ENCODE data around the gene ARF6.
"Not testable (repeated sequence)": the region's sequence is repeated elsewhere in the genome, so short reads cannot be mapped to it uniquely, and the experiment has no call there.

ARF6 gene

DNA sequence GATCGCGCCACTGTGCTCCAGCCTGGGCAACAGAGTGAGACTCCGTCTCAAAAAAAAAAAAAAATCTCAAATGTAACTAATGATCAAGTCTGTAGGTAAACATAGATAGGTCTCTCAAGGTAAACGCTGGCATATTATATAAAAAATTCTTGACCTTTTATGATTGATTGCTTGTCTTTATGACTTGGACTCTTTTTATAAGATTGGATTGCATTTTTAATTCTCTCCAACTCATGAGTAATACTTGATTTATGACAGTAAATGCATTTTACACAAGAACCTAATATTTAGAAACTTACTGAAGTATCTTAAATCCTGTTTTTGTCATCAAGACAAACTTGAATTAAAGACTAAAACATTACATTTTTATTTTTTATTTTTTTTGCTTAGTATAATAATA, 16.1 kb downstream of the ARF6 start:
- DNase-seq, result no peak

DNA sequence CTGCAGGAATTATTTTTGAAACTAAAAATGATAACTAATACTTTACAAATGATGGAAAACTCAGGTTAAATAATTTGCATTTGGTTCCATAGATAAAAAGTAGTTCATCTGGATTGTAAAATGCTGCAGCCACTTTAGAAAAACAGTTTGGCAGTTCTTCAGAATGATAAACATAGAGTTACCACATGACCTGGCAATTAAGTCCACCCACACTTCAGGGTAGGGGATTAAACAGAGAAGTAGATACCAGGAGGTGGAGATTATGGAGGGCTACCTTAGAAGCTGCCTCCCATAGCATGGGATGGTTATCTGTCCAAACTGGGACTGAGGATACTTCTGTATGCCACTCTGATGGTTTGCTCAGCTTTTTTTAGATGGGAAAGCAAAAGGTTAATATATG, 22.2 kb downstream of the ARF6 start:
- no peak for DNase-seq

DNA sequence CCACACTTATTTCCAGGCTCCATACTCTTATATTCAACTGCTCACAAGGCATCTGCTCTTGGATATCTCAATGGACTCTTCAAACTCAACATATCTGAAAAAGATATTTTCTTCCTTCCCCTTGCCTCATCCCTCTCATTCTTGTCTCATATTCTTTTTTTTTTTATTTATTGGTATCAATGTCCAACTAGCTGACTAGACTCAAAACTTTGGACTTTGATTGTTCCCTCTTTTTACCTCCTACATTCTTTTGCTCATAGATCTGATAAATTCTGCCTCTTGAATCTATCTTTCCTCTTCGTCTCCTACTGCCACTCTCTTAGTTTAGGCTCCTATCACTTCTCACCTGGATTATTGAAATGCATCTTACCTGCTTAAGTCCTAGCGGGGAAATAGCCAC, 25.8 kb downstream of the ARF6 start:
- no peak for DNase-seq

DNA sequence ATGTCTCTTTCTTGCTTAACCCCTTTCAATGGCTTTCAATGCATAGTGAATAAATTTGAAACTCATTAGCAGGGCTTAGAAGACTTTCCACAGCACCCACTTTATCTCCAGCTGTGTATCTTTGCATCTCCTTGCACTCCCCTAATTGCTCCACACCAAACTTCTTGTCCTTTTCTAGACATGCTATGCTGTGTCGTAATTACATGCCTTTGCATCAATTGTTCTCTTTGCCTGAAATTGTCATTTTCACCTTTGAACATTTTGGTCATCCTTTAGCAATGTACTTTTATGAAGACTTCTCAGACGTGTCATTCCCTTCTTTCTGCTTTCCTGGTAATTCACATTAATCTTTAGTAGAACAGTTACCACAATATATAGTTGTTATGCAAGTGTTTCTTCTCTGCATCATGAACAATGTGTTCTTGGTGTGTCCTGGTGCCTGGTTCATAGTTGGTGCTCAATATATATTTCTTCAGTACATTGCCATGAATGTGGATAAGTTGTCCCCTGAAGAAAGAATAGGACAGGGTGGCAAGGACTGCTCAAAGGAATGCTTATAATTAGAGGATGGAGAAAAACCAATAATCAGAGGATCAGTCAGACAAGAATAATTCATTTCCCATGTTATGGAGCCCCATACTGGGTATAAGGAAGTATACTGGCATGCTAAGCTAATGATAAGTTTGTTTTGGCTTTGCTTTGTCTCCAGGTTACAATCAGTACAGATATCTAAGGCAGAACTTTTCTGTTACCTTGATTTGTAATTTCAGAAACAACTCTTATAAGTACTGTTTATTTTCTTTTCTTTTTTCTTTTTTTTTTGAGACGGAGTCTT, 27.2 kb downstream of the ARF6 start:
- no peak for DNase-seq

DNA sequence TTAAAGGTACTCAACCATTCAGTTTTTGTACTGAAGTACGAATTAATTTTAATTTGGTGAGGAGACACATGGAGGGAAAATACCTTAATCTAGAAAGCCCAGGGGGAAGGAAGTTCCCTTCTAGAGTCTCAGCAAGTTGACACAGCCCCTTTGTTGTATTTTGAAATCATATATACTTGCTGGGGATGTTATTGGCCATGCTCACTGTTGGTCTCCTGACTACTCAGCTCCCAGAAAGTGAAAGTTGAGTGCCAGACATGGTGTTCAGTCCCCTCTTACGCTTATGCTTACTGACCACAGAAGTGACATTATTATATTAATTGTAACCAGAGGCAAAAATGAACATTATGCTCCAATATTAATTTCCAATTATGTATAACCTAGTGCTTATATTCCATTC, 28.1 kb downstream of the ARF6 start:
- no peak for DNase-seq

DNA sequence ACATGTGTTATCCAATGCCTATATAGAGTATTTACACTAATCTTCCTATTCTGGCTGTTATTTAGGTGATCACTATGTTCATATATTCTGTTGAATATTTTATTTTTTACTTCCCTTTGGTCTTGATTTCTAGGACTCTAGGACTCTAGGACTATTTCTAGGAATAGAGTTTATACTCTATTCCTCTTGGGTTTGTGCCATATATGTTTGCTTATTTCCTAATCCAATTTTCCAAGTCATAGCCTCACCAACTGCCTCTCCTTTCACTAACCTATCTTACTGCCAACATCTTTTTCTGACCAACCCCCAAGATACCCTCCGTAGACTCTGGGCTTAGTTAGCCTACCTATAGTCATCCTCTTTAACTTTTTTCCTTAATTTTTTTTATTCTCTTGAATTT, 28.5 kb downstream of the ARF6 start:
- no peak for DNase-seq

DNA sequence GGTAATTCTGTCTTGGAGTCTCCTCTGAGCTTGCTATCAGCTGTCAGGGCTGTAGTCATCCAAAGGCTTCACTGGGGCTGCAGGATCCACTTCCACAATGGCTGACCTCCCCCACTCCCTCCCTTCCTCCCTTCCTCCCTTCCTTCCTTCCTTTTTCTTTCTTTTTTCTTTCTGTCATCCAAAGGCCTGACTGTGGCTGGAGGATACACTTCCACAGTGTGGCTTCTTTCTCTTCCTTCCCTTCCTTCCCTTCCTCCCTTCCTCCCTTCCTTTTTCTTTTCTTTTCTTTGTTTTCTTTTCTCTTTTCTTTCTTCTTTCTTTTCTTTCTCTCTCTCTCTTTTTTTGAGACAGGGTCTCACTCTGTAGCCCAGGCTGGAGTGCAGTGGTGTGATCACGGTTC, 30.6 kb downstream of the ARF6 start:
- no peak for DNase-seq

DNA sequence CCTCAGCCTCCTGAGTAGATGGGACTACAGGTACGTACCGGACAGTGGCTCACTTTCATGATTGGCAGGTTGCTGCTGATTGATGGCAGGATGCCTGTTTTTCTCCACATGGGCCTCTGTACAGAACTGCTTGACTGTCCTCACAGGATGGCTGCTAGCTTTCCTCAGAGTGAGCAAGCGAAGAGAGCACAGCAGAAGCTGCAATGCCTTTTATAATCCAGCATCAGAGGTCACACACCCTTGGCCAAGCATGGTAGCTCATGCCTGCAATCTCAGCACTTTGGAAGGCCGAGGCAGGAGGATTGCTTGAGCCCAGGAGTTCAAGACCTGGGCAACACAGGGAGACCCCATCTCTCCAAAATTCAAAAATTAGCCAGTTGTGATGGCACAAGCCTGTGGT, 31.0 kb downstream of the ARF6 start:
- no peak for DNase-seq

DNA sequence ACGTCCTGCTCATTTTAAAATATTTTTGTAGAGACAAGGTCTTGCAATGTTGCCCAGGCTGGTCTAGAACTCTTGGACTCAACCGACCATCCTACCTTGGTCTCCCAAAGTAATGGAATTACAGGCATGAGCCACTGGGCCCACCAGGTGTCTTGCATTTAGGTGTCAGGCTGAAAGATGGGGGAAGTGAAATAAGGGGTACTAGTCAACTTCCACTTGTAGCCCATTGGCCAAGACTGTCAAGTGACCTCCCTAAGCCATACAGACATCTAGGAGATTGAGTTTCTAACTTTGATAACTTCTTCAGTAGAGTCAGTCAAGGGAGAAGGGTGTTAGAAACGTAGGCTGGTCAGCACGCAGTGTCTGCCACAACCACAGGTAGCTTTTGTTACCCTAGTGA, 32.0 kb downstream of the ARF6 start:
- DNase-seq, result no peak

DNA sequence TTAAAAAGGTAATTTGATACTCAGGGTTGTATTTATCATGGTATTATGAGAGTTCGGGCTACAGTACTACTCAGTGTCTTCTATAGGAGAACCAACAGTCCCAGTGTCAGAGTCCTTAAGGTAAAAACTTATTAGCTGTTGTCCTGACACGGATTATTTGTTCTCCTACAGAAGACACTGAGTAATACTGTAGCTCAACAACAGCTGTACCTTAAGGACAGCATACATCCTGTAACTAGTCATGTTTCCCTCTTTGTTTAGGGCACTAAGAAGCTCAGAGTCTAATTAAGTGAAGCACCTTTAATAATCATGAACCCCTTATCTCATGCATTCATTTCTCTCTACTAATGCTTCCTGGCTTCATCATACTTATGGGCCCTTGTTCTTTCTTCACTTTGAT, 33.9 kb downstream of the ARF6 start:
- no peak for DNase-seq

DNA sequence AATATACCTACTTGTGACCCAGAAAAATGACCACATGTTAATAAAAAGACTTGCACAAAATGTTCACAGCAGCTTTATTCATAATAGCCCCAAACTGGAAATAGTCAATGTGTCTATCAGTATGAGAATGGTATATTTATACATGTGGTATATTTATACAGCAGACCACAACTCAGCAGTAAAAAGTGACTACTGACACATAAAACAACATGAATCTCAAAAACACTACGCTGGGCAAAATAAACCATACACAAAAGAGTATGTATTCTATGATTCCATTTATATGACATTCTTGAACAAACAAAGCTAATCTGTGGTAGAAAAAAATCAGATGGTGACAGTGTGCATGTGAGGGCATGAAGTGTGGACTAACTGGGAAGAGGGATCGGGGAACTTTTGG, 35.1 kb downstream of the ARF6 start:
- no peak for DNase-seq

DNA sequence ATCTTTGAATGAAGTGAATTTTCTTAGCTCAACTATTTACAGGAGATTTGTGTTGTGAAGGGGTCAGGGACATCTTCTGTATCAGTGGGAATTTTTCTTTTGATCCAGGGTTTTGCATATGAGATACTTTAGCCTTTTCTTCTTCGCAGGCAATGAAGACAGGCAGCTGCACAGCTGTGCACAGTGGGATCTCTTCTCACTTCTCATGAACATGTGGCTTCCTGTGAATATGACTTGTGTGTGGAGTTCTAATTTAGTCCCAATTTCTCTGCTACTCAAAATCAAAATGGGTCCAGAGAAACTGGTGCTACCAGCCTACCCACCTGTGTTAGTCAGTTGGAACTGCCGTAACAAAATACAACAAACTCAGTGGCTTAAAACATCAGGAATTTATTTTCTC, 37.8 kb downstream of the ARF6 start:
- DNase-seq, result no peak

DNA sequence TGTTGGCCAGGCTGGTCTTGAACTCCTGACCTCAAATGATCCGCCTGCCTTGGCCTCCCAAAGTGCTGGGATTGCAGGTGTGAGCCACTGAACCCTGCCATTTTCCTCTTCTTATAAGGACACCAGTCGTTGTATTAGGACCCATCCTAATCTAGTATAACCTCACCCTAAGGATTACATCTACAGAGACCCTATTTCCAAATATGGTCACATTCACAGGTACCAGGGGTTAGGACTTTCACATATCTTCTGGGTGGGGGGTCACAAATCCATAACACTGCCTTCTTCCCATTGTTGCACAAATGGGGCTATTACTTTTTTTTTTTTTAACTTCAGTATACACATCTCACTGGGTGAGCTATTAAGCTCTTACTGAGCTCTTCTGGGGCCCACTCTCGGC, 38.6 kb downstream of the ARF6 start:
- DNase-seq, result no peak

DNA sequence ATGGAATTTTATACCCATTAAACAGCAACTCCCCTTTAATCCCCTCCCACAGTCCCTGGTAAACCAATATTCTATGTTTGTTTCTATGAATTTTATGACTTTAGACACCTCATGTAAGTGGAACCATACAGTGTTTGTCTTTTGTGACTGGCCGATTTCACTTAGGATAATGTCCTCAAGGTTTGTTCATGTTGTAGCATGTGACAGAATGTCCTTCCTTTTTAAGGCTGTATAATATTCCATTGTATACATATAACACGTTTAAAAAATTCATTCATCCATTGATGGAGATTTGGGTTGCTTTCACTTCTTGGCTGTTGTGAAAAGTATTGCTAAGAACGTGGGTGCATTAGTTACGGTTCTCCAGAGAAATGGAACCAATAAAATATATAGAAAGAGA, 40.2 kb downstream of the ARF6 start:
- DNase-seq, result no peak

DNA sequence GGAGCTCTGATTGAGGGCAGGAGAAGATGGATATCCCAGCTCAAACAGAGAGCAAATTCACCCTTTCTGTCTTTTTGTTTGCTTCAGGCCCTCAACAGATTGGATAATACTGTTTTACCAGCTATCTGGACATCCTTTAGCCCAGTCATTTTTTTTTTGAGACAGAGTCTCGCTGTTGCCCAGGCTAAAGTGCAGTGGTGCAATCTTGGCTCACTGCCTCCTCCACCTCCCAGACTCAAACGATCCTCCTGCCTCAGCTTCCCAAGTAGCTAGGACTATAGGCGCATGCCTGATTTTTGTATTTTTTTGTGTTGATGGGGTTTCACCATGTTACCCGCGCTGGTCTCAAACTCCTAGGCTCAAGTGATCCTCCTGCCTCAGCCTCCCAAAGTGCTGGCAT, 40.8 kb downstream of the ARF6 start:
- no peak for DNase-seq

DNA sequence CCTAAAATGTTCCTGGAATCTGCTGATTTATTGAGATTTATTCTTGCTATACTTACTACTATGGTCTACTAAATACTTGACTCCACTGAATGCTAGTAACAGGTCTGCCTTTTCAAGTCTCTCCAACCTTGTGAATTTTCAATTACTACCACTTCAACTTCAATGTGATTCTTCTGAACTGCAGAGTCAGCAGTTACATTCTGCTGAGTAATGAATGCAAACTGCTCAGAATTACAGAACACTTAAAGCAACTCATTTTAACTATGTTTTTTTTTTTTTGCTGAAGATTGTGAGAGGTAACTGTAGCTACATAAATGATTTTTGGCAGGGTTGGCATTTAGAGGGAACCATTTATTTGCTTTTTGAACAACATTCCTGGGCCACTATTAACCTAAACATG, 41.8 kb downstream of the ARF6 start:
- no peak for DNase-seq

DNA sequence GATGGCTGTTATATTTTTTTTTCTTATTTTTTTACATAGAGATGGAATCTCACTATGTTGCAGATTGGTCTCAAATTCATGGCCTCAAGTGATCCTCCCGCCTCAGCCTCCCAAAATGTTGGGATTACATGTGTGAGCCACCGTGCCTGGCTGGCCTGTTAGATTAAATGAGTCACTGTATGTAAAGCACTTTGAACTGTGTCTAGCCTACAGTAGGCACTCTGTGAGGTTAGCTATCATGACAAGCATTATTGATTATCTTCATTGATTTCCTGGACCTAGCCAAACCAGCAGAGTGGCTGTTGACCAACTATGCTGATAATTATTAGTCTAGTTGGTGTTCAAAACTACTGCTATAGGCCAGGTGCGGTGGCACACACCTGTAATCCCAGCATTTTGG, 42.6 kb downstream of the ARF6 start:
- DNase-seq, result no peak

DNA sequence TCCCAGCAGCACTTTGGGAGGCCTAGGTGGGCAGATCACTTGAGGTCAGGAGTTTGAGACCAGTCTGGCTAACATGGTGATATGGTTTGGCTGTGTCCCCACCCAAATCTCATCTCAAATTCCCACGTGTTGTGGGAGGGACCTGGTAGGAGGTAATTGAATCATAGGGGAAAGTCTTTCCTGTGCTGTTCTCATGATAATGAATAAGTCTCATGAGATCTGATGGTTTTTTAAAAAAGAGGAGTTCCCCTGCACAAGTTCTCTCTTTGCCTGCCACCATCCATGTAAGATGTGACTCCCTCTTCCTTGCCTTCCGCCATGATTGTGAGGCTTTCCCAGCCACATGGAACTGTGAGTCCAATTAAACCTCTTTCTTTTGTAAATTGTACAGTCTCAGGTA, 43.4 kb downstream of the ARF6 start:
- not testable (repeated sequence) for DNase-seq

DNA sequence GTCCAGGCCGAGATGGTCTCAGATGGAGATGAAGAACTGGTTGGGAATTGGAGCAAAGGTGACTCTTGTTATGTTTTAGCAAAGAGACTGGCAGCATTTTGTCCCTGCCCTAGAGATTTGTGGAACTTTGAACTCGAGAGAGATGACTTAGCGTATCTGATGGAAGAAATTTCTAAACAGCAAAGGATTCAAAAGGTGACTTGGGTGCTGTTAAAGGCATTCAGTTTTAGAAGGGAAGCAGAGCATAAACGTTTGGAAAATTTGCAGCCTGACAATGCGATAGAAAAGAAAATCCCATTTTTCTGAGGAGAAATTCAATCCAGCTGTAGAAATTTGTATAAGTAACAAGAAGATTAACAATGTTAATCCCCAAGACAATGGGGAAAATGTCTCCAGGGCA, 44.0 kb downstream of the ARF6 start:
- DNase-seq, result not testable (repeated sequence)

DNA sequence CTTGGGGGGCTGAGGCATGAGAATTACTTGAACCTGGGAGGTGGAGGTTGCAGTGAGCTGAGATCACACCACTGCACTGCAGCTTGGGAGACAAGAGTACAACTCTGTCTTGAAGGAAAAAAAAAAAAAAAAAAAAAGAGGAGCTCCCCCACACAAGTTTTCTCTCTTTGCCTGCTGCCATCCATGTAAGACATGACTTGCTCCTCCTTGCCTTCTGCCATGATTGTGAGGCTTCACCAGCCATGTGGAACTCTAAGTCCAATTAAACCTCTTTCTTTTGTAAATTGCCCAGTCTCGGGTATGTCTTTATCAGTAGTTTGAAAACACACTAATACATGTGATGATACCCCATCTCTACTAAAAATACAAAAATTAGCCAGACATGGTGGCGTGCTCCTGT, 46.3 kb downstream of the ARF6 start:
- DNase-seq, result not testable (repeated sequence)

DNA sequence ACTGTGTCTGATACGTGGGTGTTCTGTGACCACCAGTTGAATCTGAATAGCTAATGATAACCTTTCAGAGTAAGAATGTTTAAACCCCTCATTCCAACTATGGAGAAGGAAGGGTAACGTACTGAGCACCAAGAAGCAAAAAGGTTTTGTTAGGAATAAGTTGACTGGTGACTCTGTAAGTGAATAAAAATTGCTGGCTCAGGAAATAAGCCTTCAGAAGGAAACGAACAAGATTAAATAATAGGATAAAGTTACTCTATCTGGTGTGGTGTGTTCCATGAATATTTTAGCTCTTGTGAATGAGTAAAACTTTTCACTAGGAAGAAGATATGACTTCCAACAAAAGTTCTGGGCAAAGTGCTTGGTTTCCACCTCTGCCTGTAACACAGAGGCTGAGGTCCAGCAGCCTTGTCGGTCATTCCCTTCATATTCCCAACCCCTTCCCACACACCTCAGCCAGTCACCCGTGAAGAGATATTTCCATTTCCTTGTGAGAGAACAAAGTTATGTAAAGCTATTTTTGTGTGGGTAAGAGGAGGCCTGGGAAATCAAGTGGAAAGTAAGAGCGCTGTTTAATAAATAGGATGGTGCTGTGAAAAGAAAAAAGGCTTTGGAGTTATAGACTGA, 47.1 kb downstream of the ARF6 start:
- DNase-seq, result no peak

DNA sequence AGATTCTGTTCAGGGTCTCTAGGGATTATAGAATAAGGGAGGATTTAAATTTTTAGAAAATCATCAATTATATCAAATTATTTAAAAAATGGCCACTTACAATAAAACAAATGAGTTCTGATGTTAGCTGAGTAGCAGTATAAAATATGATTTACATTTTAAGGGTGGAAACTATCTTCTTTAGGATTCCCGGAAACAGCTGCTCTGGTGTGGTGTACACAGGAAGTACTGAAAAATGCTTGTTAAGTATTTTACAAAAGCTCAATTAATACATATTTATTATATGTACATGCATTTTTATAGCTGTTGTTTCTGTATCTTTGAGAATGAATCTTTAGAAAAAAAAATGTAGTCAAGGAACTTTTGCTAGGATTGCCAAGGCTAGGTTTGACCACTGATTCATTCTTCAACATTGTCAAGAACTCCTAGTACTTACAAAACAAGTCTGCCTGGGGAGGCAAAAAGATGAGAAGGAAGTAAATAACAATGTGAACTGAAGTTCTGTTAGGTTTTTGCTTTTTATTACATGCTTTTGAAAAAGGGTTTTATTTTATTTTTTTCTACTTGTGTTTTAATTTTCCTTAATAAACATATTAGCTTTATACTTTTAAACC, 48.0 kb downstream of the ARF6 start:
- no peak for DNase-seq

DNA sequence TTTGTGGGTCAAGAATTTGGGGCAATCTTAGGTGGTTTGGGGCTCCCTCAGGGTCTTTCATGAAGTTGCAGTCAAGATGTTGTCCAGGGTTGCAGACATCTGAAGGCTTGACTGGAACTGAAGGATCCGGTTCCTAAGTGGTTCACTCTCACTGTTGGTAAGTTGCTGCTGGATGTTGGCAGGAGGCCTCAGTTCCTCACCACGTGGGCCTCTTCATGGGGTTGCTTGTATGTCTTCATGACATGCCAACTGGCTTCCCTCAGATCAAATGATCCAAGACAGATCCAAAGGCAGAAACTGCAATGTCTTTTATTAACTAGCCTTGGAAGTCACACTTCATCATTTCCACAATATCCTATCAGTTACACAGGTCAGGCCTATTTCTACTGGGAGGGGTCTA, 49.2 kb downstream of the ARF6 start:
- no peak for DNase-seq

DNA sequence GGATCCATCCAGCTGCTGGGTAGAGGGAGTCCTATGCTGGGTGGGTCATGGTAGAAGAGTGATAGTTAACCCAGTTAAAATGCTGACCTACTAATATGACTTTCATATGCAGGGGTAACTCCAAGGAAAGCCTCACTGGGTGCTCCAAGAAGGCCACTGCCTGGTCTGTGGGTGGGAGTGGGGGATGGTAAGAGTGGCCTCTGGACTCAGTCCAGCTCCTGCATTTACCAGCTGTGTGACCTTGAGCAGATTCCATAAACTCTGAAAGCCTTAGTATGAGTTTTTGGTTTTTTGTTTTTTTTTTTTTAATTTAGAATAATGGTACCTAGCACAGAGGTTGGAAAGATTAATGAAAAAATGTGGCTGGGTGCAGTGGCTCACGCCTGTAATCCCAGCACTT, 51.6 kb downstream of the ARF6 start:
- DNase-seq, result no peak

Data from NCI-H2081 (cell line).